HG02884 (cell line): ENCODE results near the gene USP43.

Source experiments
- ATAC-seq: cut with Tn5 transposase; IDR thresholded peaks from one replicate; pipeline ENCODE4 v1.9.1; 2021; ENCODE audit warnings: mild to moderate bottlenecking, moderate library complexity; ENCODE audit not compliant: unreplicated experiment

Gene USP43

GRCh38 chr17:9705745-9706144 is 60.4 kb downstream of the USP43 start:
- no peak for ATAC-seq

GRCh38 chr17:9707948-9708347 is 62.6 kb downstream of the USP43 start:
- no peak for ATAC-seq

GRCh38 chr17:9714801-9715200 is 69.5 kb downstream of the USP43 start:
- no peak for ATAC-seq

- ATAC-seq: no peak
Observed at GRCh38 chr17:9715503-9716016, 70.2 kb downstream of the USP43 start.

GRCh38 chr17:9725575-9725974 is 80.3 kb downstream of the USP43 start:
- ATAC-seq: no peak

- no peak for ATAC-seq
Observed at GRCh38 chr17:9726291-9726690, 81.0 kb downstream of the USP43 start.

GRCh38 chr17:9728005-9728404 is 82.7 kb downstream of the USP43 start:
- ATAC-seq: no peak

GRCh38 chr17:9728564-9728963 is 83.2 kb downstream of the USP43 start:
- no peak for ATAC-seq

GRCh38 chr17:9729034-9729650 is 83.8 kb downstream of the USP43 start:
- ATAC-seq: no peak

- no peak for ATAC-seq
Observed at GRCh38 chr17:9729735-9730420, 84.6 kb downstream of the USP43 start.

- no peak for ATAC-seq
Observed at GRCh38 chr17:9750524-9750923, 105.2 kb downstream of the USP43 start.

- ATAC-seq: no peak
Observed at GRCh38 chr17:9755083-9755482, 109.8 kb downstream of the USP43 start.

GRCh38 chr17:9760266-9760665 is 114.9 kb downstream of the USP43 start:
- no peak for ATAC-seq

- ATAC-seq: no peak
Observed at GRCh38 chr17:9763643-9764042, 118.3 kb downstream of the USP43 start.

- ATAC-seq: no peak
Observed at GRCh38 chr17:9765322-9765721, 120.0 kb downstream of the USP43 start.

GRCh38 chr17:9766970-9767369 is 121.7 kb downstream of the USP43 start:
- no peak for ATAC-seq

- no peak for ATAC-seq
Observed at GRCh38 chr17:9767432-9767991, 122.2 kb downstream of the USP43 start.

- ATAC-seq: no peak
Observed at GRCh38 chr17:9768381-9768934, 123.1 kb downstream of the USP43 start.

- ATAC-seq: no peak
Observed at GRCh38 chr17:9769036-9769695, 123.8 kb downstream of the USP43 start.

- ATAC-seq: no peak
Observed at GRCh38 chr17:9771465-9771864, 126.1 kb downstream of the USP43 start.

- ATAC-seq: no peak
Observed at GRCh38 chr17:9772658-9773057, 127.3 kb downstream of the USP43 start.
